Ishikawa (cell line): ENCODE results near the gene MCM10.

Experiments
- CEBPB ChIP-seq: IDR thresholded peaks from 2 replicates; pipeline ENCODE4 v1.6.1; 2012
- CREB1 ChIP-seq: IDR thresholded peaks from 2 replicates; pipeline ENCODE4 v1.6.1; 2012; ENCODE audit warnings: low read depth
- EGR1 ChIP-seq: IDR thresholded peaks from 2 replicates; pipeline ENCODE4 v1.6.1; 2012
- EP300 ChIP-seq: IDR thresholded peaks from 2 replicates; pipeline ENCODE4 v1.6.1; 2012; ENCODE audit warnings: borderline replicate concordance
- FOXM1 ChIP-seq: IDR thresholded peaks from 2 replicates; pipeline ENCODE4 v1.6.1; 2012; ENCODE audit warnings: low read depth, borderline replicate concordance
- NFIC ChIP-seq: IDR thresholded peaks from 2 replicates; pipeline ENCODE4 v1.6.1; 2012
- RAD21 ChIP-seq: IDR thresholded peaks from 2 replicates; pipeline ENCODE4 v1.6.1; 2012; ENCODE audit warnings: low read depth
- TAF1 ChIP-seq: IDR thresholded peaks from 2 replicates; pipeline ENCODE4 v1.6.1; 2012; ENCODE audit warnings: low read depth, mild to moderate bottlenecking
- TCF12 ChIP-seq: IDR thresholded peaks from 2 replicates; pipeline ENCODE4 v1.6.1; 2012; ENCODE audit warnings: low read depth
- TEAD4 ChIP-seq: IDR thresholded peaks from 2 replicates; pipeline ENCODE4 v1.6.1; 2012
- YY1 ChIP-seq: IDR thresholded peaks from 2 replicates; pipeline ENCODE4 v1.6.1; 2012; ENCODE audit warnings: low read depth
- ZBTB7A ChIP-seq: IDR thresholded peaks from 2 replicates; pipeline ENCODE4 v1.6.1; 2012; ENCODE audit warnings: low read depth
- TF ChIP-seq, protein P1 (sequence below): IDR thresholded peaks from 2 replicates; pipeline ENCODE4 v1.6.1; 2012
- TF ChIP-seq, protein P2 (sequence below): IDR thresholded peaks from 2 replicates; pipeline ENCODE4 v1.6.1; 2012; ENCODE audit warnings: low read depth, mild to moderate bottlenecking
- TF ChIP-seq, protein P3 (sequence below): IDR thresholded peaks from 2 replicates; pipeline ENCODE4 v1.6.1; 2012

MCM10 gene

DNA sequence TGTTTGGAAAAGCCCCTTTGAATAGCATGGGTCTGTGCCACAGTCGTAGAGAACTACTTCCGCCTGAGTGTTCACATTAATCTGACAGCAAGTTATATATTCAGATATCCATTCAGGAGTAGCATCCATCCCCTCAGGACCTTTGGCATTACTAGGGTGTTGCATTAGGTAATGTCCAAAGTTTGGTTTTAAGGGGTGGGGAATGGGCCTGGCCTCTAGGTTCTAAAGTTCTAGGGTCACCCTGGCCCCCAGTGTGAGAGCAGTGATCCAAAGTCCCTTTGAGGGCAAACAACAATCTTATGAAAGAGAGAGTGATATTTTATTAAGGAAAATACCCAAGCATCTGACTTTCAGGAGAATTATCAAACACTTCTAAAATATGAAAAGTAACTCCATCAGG is 12.3 kb downstream of the MCM10 start:
- TF ChIP-seq TCF12 = no peak
- TF ChIP-seq, protein P1, sequence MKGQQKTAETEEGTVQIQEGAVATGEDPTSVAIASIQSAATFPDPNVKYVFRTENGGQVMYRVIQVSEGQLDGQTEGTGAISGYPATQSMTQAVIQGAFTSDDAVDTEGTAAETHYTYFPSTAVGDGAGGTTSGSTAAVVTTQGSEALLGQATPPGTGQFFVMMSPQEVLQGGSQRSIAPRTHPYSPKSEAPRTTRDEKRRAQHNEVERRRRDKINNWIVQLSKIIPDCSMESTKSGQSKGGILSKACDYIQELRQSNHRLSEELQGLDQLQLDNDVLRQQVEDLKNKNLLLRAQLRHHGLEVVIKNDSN = no peak
- no peak for TF ChIP-seq TEAD4
- TF ChIP-seq, protein P2, sequence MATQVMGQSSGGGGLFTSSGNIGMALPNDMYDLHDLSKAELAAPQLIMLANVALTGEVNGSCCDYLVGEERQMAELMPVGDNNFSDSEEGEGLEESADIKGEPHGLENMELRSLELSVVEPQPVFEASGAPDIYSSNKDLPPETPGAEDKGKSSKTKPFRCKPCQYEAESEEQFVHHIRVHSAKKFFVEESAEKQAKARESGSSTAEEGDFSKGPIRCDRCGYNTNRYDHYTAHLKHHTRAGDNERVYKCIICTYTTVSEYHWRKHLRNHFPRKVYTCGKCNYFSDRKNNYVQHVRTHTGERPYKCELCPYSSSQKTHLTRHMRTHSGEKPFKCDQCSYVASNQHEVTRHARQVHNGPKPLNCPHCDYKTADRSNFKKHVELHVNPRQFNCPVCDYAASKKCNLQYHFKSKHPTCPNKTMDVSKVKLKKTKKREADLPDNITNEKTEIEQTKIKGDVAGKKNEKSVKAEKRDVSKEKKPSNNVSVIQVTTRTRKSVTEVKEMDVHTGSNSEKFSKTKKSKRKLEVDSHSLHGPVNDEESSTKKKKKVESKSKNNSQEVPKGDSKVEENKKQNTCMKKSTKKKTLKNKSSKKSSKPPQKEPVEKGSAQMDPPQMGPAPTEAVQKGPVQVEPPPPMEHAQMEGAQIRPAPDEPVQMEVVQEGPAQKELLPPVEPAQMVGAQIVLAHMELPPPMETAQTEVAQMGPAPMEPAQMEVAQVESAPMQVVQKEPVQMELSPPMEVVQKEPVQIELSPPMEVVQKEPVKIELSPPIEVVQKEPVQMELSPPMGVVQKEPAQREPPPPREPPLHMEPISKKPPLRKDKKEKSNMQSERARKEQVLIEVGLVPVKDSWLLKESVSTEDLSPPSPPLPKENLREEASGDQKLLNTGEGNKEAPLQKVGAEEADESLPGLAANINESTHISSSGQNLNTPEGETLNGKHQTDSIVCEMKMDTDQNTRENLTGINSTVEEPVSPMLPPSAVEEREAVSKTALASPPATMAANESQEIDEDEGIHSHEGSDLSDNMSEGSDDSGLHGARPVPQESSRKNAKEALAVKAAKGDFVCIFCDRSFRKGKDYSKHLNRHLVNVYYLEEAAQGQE = no peak
- no peak for TF ChIP-seq CREB1
- no peak for TF ChIP-seq CEBPB
- TF ChIP-seq, protein P3, sequence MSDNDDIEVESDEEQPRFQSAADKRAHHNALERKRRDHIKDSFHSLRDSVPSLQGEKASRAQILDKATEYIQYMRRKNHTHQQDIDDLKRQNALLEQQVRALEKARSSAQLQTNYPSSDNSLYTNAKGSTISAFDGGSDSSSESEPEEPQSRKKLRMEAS = no peak
- TF ChIP-seq YY1 = no peak
- TF ChIP-seq EGR1 = no peak
- TF ChIP-seq RAD21 = no peak
- no peak for TF ChIP-seq TAF1

DNA sequence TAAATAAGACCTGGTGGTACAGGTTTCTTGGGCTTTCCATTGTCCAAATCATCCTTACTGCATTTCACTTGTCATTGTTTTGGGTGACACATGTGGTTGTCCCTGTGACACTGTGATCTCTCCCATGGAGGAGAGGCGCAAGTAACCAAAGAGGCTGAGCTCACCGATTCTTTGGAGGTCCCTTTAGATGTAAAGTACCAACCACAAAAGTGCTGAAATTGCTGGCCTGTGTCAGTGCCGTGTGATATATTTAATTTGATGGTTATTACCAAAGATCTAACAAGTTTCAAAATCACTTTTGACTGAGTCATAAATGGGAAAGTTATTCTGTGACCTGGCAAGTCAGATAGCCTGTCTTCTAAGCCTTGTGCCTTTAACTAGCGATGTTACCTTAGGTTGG is 19.4 kb downstream of the MCM10 start:
- no peak for TF ChIP-seq CEBPB
- TF ChIP-seq, protein P3 = no peak

DNA sequence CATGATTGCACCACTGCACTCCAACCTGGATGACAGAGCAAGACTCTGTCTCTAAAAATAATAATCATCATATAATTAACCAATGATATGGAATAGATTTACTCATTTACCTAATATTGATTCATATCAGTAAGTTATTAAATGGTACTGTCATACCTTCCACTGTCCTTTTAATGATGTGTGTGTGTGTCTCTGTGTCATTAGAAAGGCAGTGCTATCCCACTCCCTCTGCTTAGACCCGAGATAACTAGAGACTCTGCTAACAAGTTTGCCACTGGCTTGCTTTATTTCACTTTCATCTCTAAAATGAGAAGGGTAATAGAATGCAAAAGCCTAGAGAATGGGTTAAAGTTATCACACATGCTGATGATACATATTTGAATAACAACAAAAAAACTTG is 21.1 kb downstream of the MCM10 start:
- TF ChIP-seq CEBPB (no peak), FOXM1 (no peak), EP300 (no peak), TCF12 (no peak), RAD21 (no peak), ZBTB7A (no peak), EGR1 (no peak), TEAD4 (no peak), CREB1 (no peak), TAF1 (no peak), NFIC (no peak)
- TF ChIP-seq, protein P2 = no peak
- TF ChIP-seq, protein P3 = no peak

DNA sequence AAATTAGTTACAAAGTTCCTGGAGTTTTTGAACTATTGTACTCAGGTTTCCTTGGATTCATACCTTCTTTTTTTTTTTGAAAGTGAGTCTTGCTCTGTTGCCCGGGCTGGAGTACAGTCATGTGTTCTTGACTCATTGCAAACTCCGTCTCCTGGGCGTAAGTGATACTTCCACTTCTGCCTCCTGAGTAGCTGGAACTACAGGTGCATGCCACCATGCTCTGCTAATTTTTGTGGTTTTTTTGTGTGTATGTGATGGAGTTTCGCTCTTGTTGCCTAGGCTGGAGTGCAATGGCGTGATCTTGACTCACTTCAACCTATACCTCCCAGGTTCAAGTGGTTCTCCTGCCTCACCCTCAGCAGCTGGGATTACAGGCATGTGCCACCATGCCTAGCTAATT is 22.3 kb downstream of the MCM10 start:
- TF ChIP-seq ZBTB7A = no peak
- no peak for TF ChIP-seq RAD21
- TF ChIP-seq, protein P3 = no peak
- no peak for TF ChIP-seq EGR1
- TF ChIP-seq EP300 = no peak
- TF ChIP-seq TCF12 = no peak
- no peak for TF ChIP-seq CREB1
- TF ChIP-seq, protein P1 = no peak
- TF ChIP-seq TEAD4 = no peak
- TF ChIP-seq CEBPB = no peak

DNA sequence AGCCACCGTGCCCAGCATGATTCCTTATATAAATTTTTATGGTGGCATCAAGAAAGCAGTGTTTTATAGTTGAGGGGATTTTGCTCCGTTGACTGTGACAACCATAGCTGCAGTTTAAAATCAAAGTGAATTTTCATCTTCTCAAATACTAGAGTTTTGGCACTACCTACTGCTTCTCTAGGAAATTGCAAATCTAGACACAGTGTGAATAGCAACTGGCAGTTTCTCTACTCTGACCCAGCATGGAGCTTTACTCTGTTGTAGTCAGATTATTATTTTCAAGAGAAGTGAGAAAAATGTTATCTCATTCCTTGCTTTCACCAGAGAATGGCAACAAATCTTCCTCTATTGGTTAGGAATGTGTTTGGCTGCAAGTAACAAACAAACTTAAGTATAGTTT is 22.9 kb downstream of the MCM10 start:
- TF ChIP-seq TEAD4 (no peak), RAD21 (no peak), NFIC (no peak), ZBTB7A (no peak), EGR1 (no peak), TCF12 (no peak), EP300 (no peak), CEBPB (no peak), FOXM1 (no peak), YY1 (no peak)
- TF ChIP-seq, protein P3 = no peak
- TF ChIP-seq, protein P2 = no peak
